HG03039 (cell line): Measurements from ENCODE around the gene PCED1B.
A peak's percentile ranks its signal among the peaks of the same experiment; 100 is the strongest.

ENCODE experiments used
- ATAC-seq: cut with Tn5 transposase; IDR thresholded peaks from one replicate; pipeline ENCODE4 v1.9.1; 2021; ENCODE audit warnings: mild to moderate bottlenecking, moderate library complexity; ENCODE audit not compliant: unreplicated experiment

PCED1B gene

DNA sequence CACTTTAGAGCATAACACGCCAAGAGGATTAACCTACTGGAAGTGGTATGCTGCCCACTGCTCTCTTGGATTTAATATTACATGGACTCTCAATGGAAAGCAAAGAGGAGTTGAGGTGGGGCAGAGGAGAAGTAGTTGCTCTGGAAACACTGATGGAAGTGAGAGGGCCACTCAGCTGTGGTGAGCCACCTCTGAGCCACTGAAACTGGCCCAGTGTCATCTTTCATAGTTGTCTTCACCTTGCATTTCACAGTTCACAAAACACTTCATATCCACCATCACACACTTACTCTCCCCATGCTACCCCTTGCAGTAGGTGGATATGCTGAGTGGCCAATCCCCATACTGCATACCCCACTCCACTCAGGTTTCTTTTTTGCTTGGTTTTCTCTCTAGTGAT lies 12.2 kb upstream of the PCED1B start:
- ATAC-seq, result no peak

DNA sequence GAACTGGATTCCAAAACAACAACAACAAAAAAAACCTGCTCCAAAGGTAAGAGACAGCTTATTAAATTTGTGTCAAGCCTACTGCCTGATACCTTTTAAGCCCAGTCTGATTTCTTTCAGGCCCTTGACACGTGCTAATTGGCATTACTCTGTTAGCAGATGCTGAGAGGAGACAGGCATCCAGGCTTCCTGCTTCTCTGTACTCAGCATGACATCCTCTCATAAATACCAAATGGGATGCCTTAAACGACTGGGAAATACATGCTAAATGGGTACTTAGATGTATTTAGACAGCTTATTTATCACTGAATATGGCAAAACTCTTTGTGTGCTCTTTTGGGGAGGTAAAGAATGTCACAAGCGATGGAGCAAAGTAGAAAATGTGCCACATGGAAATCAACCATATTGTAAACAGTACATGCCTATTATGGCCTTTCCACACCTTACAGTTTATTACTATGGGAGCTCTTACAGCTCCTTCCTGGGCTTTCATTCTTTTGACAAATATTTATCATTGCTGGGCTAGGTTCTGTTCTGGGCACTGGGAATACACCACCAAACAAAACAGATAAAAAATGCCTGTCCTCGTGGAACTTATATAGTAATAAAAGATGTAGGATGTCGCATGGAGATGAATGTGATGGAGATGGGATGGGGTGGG lies 11.5 kb upstream of the PCED1B start:
- ATAC-seq, result no peak

DNA sequence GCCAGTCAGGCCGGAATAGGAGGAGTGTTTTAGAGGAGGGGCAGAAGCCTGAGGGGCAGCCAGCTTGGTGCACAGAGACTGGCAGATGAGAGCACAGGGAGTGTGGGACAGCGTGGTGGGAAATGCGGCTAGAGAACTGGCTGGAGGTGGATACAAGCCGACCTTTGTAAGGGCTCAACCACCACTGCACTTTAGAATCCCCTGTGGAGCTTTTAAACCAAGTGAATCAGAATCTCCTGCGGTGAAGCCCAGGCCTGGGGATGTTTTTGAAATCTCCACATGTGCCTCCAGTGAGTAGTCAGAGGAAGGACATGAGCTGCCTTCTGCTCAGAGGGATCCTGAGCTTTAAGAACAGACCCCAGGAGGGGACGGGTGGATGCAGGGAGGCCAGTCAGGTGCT lies 10.9 kb upstream of the PCED1B start:
- ATAC-seq, result no peak

DNA sequence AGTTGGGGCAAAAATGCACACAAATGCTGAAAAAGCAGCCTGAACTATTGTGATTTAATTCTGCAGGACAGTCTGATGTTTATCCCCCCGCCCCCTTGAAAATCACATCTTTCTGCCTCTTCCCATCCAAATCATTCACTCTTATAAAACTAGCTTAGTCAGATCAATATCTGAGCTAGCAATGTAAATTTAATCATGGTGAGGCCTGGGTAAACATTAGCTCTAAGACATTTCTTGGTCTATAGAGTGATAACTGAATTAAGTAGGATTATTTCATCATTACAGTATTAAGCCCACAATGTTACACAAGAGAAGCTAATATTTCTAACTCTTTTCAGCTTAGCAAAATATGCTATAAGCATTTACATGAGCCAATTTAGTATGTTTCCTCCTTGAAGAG lies 9.1 kb upstream of the PCED1B start:
- ATAC-seq, result no peak

DNA sequence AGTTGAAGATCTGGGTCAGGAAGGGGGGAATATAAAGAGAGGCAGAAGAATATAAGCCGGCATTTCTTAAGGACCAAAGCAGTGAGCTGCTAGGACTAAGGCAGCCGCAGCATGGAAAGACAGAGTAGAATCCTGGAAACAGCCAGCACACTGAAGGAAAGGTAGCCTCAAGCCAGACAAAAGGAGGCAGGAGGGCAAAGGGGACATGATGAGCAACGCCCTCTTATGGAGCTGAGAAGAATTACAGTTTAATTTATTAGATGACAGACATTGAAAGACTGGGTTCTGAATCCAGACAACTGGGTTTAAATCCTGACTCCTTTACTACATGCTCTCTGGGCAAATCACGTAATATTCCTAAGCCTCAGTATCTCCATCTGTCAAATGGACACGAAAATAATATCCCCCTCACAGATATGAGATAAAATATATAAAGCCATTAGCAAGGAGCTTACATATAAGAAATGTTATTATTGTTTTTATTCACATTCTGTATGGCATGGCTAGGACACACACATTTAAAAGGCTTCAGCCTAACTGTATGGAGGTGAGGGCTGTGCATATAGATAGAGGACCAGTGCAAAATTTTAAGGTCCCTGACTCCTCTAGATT lies 8.1 kb upstream of the PCED1B start:
- no peak for ATAC-seq

DNA sequence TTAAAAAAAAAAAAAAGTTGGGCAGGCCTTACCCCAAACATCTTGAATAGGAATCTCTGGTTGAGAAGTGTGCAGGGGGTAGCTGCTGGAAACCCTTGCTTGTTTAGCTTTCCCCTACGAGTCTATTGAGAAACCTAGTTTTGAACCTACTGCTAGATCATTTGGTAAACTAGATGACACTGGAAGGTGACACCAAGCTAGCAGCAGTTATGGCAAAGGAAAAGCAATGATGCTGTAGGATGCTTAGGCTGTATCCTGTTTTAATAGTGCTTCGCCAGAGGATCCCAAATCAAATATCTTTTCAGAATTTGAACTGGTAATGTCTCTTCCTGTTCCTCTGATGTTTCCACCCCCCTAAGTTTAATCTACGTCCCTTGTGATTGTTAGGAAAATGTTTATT lies 5.5 kb upstream of the PCED1B start:
- no peak for ATAC-seq

DNA sequence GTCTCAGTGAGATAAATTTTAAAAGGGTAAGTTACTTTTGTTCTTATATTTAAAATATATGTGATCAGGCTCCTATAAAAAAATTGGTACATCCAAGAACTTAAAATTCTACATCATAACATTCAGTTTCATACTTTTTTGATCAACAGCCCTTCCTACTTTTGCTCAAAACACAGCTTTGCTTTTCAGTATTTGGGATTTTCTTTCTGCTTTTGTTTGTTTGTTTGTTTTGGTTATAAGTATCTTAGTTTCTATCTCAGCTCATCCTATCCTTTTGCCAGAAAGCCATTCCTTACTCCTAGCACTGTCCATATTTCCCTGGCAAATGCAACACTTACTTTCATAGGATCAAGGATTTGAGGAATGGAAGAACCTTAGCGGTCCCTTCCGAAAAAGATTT lies 4.7 kb upstream of the PCED1B start:
- ATAC-seq, result no peak

DNA sequence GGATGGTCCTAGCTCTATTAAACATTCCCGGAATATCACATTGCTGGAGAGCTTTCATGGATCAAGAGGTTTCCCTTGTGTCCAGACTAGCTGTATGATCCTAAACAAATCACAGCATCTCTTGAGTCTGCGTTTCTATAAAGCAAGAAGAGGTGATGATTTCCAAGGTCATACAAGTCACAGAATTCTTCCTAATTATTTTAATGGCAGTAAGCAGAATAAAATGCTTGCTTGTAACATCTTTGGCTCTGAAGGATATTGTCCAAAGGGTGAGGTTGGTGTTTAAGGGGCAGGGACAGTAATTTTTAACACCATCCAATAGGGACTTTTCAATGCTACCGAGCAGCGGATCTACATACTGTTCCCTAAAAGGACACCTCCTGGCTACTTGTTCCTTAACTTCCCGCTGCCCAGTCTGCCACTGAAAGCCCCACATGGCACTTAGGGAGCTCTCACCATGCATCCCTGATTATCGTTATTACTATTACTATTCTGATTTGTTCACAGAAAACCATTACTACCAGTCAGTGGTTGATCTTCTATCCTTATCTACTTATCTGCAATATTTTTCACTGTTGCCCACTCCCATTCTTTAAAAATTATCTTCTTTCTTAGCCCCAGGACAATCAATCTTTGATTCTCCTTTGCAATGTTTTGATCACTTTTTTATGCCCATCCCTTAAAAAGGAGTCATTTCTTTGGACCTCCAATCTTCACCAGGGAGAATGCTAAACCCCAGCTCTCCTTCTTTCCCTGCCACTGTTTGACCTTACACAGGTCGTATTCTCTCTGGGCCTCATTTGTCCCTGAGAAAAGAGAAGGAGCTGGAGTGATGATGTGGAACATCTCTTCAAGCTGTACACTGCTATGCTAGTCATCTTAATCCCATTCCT lies 4.0 kb upstream of the PCED1B start:
- ATAC-seq, result no peak

DNA sequence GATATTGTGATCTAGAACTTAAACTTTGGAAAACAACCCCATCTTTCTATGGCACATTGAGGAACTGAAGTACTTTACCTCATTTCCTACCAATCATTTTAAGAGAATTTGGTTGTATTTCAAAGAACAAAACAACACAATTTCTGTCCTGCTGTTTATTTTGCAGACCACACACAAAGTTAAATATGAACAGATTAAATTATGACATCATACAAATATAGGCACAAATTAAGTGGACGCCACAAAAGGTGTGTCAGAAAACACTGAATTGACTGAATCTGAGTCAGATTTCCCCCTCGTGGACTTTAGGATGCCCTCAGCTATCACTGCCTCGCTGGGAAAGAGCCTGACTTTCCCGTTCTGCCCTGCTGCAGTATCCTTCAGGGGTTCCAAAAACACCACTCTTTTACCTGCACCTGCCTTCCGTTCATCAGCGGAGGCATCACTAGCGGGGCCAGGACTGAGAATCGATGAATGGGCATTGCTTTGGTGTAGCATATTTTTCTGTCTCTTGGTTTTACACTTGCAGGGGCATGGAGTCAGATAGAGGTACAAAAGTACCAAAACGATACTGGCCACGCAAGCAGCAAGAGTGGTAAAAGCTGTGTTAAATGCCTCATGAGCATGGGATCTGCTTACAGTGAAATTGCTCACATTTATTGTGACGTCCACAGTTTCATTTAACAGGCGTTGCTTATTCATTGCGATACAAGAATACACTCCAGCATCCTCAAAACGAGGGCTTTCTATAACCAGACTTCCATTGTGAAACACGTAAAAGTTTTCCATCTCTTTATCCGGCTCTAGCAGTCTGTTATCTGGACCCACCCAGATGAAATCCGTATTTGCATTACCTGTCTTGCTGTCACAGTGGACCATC lies 2.0 kb upstream of the PCED1B start:
- no peak for ATAC-seq

DNA sequence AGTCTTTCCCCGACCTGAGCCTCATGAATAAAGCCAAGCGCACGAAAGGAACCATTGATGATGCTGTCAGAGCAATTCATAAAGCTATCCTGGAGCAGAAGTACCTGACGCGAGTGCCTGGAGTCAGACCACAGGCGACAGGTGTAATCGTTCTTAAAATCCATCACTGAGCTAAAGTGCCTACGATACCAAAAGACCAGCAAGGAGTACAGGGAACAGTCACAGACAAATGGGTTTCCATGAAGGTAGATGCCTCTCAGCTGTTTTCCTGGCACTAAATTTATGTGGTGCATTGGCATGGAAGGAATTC lies 1.4 kb upstream of the PCED1B start:
- no peak for ATAC-seq

DNA sequence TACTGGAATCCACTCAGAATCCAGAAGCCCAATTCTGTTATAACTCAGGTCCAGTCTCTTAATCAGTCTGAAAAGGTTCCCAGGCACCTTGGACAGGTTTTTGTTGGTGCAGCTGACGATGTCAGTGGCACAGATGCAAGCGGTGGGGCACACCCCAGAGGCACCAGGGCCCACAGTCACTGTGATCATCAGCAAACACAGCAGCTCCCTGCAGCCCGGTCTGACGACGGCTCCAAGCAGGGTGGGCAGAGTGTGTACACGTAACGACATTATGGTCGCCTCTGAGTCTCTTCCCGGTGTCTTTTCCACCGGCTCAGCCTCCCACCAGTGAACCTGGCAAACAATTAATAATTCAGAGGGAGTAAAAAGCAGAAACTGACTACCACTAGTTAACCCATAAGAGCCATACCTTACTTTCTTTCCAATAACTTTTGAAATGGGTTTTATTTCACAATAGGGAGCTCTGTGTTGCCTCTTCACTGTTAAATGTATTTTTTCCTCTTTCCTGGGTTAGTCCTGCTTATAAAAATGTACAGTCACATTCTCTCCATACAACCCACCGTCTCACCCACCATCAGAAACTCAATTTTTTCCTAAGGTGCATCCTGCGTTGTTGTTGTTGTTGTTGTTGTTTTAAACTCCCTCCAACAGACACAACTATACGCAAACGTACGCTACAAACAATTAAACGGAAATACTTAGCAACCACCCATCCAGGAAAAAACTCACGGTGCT lies 521 bp upstream of the PCED1B start:
- ATAC-seq, result no peak

DNA sequence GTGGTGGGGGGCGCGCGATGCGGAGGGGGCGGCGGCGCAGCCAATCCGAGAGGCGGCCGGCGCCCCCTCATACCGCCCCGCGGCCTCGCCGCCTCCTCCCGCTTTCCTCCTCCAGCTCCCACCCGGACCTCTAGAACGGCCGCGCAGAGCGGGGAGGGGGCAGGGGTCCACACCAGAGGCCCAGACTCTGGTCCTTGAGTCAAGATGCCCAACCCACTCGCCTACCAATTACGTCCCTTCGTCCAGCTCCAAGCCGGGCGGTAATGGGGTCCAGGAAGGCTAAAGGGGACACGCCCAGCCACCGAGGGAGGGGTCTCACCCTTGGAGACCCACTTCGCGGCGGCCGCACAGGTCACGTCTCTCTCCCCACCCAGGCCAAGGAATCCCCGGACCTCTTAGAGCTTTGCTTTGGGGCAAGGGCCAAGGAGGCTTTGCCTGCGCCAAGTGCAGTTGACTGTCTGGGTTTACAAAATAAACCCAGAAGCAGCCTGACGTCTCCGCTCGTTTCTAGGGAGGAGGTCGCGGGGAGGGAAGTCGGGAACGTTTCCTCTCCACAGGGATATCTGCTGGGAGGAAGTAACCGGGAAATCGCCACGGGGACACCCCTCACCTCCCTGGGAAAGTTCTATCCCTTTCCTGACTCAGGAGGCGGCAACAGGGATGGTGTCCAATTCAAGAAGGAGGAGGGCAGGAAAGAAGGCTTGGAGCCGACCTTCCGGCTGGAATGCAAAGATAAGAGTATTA lies 732 bp downstream of the PCED1B start:
- peak; percentile 21 for ATAC-seq

DNA sequence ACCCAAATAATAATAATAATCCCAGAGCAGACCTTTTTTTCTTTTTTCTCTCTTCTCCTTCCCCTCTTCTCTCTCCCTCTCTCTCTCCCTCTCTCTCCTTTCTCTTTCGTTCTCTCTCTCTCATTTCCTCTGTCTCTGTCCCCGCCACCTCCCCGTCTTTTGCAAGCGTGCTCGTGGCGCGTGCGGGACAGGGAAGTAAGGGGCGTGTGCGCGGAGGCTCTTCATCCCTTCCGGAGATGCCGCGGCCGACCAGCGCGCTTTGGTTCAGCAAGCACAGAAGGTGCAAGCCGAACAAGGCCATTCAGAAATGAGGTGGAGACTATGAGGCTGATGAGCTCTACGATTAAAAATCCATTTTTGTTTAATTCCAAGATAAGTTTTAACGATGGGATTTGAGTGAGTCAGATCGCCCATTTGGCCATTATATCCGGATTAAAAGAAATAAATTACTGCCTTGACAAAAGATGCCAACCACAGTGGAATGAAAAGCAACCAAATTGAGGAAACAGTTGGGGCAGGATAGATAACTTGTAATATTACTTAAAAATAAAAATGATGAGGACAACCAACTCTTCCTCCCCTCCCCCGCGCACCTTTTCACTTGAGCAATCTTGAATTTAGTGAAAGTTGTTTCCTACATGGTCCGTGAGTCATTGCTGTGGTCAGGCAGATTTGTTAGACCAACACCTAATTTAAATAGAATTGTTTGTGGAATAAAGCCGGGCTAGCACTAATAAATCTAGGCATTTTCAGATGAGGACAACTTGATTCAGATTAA lies 1.5 kb downstream of the PCED1B start:
- no peak for ATAC-seq

DNA sequence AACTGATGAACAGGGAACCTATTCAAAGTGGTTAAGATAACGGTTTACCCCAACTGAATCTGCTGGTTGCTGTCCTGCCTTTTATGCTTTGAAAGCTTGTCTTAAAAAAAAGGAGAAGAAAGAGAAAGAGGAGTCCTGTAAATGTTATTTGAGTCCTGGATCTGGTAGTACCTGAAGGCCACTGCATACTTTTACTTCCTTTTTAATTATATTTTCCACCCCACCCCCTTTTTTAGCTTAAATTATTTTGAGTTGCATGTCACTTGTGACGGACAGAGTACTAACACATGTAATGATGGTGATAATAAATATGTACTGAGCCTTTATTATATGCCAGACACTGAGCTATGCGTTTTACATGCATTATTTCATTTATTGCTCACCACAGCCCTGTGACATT lies 2.9 kb downstream of the PCED1B start:
- no peak for ATAC-seq

DNA sequence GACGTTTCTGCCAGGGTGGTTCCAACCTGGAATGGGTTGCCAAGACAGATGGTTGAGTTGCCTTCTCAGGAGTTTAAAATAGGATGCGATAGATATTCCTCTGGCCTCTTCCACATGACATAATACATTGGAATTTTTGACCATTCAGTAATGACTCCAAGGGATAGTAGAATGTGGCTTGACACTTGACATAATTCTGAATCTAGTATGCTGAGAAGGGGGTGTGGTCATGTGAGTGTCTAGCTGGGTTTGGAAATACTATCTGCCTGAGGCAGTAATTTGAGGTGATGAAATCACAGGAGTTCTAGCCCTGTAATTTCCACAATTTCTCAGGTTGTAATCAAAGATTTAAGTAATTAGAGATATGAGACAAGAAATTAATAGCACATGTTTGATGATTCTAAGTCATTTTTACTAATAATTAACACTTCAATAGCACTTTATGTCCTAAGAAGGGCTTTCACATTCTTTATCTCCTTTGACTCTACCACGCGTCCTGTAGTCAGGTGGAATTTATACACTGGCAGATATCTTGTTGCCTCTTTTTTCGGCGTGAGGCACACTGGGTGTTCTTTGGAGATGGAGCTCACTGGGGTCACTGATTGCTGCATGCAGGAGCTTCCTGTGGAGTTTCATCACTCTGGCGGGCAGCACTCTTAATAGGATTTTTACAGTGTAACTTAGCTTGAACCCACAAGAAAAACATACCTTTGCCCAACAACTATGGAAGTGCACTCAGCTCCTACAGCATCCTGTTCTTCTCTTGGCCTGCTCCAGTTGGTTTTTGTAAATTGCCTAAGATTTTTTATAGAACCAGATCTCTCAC lies 3.6 kb downstream of the PCED1B start:
- ATAC-seq, result no peak

DNA sequence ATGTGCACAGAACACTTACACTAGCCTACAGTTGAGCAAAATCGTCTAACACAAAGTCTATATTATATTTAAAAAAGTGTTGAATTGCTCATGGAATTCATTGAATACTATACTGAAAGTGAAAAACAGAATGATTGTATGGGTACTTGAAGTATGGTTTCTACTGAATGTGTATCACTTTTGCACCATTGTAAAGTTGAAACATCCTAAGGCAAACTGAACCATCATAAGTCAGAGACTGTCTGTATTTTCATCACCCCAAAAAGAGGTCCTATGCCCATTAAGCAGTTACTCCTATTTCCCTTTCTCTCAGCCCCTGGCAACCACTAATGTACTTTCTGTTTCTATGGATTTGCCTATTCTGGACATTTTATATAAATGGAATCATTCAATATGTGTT lies 4.8 kb downstream of the PCED1B start:
- no peak for ATAC-seq

DNA sequence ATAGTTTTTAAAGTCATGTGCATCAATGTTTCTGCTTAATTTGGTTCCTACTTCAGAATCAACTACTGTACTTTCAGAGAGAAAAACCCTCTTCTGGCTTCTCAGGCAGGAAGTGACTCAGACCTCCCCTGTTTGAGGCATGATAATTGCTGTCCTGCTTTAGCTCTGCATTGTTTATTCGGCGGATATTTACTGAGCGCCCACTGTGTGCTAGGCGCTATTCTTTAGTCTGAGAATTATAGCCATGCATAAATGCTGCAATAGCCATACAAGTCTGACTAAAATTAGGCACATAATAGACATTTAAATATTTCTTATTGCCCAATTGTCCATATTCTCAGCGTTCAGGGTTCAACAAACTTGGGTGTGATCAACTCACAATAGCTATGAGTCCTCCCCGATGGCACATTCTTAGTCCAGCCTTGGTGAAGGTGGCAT lies 6.4 kb downstream of the PCED1B start:
- ATAC-seq, result no peak

DNA sequence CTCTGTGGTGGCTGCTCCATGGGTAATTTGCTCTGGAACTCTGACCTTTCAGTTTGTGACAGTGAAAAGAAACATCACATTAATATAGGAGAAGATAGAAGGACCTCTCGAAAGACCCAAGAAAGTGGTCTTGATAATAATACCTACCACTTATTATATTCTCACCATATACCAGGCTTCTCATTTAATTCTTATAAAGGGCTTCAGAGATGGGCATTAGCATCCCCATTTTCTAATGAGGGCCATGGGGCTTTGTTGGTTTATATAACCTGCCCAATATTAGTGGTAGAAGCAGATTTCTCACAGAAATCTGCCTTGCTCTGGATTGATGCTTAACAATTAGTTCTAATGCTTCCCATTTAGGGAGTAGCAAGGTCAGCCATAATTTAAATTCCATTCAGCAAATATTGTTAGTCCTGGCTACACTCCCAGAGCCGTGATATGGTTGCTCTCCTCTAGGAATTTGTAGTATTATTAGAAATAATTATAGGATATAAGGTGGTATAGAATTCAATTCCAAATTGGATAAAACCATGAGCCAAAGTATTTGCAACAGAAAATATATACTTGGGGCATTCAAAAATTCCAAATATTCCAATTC lies 7.8 kb downstream of the PCED1B start:
- ATAC-seq, result no peak
